Measurements from ENCODE around the gene LBP.
A peak's percentile ranks its signal among the peaks of the same experiment; 100 is the strongest.
"Not testable (repeated sequence)": the region's sequence is repeated elsewhere in the genome, so short reads cannot be mapped to it uniquely, and the experiment has no call there.

LBP gene

DNA sequence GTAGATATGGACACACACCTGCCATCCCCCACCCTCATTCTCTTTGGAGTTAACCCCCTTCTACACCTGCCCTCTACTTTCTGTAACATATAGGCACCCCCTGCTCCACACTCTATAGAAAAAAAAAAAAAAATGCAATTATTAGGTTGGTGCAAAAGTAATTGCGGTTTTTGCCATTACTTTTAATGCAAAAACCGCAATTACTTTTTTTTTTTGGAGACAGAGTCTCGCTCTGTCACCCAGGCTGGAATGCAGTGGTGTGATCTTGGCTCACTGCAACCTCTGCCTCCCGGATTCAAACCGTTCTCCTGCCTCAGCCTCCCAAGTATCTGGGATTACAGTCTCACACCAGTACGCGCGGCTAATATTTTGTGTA, 6.8 kb upstream of the LBP start:
- POLR2A ChIA-PET; DNase-seq (ENCODE audit: extremely low spot score): not testable (repeated sequence)
- TF ChIP-seq ELF4 (IDR thresholded peaks at IDR 0.05), result peak; percentile 48; the same call in 1 of the 2 replicates
- CTCF ChIA-PET, result interaction anchor here (0.7 kb wide), 1 partner anchor 54 kb away, joined by 3 read pairs; no protein-coding TSS in a partner anchor

DNA sequence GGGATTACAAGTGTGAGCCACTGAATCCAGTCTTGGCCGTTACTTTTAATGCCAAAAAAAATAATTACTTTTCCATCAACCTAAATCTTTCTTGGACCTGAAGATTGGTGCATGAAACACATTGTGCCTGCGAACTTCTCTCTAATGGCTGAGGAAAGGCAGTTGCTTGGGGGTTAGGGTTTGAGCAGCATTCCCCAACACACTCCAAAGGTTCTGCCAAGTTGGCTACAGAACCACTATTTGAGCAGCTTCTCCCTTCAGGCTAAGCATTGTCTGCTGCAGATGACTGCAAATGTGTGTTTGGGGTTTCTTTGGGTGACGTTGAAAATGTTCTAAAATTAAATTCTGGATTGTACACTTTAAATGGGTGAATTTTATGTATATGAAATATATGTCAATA, 6.3 kb upstream of the LBP start:
- ChIA-PET POLR2A (no interaction called here), CTCF (no interaction called here)
- DNase-seq (ENCODE audit: extremely low spot score), result no peak
- TF ChIP-seq SP1 (IDR thresholded peaks at IDR 0.05) (no peak), LEF1 (IDR thresholded peaks at IDR 0.05; ENCODE audit: borderline replicate concordance) (no peak), CTBP1 (IDR thresholded peaks at IDR 0.05; ENCODE audit: borderline replicate concordance) (no peak), L3MBTL2 (conservative IDR thresholded peaks at IDR 0.05) (no peak), FOXM1 (IDR thresholded peaks at IDR 0.05; ENCODE audit: borderline replicate concordance) (no peak), TARDBP (IDR thresholded peaks at IDR 0.05) (no peak), ZNF384 (IDR thresholded peaks at IDR 0.05) (no peak), ARNT (IDR thresholded peaks at IDR 0.05) (no peak), NFRKB (IDR thresholded peaks at IDR 0.05) (no peak), FOXA1 (IDR thresholded peaks at IDR 0.05) (no peak), FOXK2 (IDR thresholded peaks at IDR 0.05) (no peak)
- TF ChIP-seq, protein P1, sequence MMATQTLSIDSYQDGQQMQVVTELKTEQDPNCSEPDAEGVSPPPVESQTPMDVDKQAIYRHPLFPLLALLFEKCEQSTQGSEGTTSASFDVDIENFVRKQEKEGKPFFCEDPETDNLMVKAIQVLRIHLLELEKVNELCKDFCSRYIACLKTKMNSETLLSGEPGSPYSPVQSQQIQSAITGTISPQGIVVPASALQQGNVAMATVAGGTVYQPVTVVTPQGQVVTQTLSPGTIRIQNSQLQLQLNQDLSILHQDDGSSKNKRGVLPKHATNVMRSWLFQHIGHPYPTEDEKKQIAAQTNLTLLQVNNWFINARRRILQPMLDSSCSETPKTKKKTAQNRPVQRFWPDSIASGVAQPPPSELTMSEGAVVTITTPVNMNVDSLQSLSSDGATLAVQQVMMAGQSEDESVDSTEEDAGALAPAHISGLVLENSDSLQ (IDR thresholded peaks at IDR 0.05), result no peak

DNA sequence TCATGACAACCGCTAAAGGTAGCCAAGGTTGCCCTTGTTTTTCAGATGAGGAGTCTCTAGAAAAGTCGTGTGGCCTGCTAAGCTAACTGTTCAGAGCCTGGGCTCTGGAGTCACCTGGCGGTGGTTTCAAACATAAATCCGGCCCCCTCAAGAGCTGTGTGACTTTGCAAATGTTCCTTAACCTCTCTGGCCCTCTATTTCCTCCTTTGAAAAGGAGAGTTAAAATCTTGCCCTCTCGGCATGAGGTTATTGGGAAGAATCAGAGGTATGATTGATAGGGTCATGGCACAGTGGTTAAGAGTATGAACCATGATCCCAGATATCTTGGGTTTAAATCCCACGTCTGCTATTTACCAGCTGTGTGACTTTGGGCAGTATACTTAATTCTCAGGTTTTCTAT, 5.6 kb upstream of the LBP start:
- DNase-seq (ENCODE audit: extremely low spot score), result no peak
- ChIA-PET CTCF (interaction anchor here (0.6 kb wide), 1 partner anchor 296 kb away, joined by 5 read pairs; no protein-coding TSS in a partner anchor), POLR2A (no interaction called here)
- TF ChIP-seq LEF1 (IDR thresholded peaks at IDR 0.05; ENCODE audit: borderline replicate concordance) (no peak), HDGF (IDR thresholded peaks at IDR 0.05; ENCODE audit: borderline replicate concordance) (no peak), CTBP1 (IDR thresholded peaks at IDR 0.05; ENCODE audit: borderline replicate concordance) (no peak), ELF4 (IDR thresholded peaks at IDR 0.05) (no peak), ARNT (IDR thresholded peaks at IDR 0.05) (no peak), L3MBTL2 (conservative IDR thresholded peaks at IDR 0.05) (no peak), FOXK2 (IDR thresholded peaks at IDR 0.05) (no peak), SUZ12 (IDR thresholded peaks at IDR 0.05) (no peak)

DNA sequence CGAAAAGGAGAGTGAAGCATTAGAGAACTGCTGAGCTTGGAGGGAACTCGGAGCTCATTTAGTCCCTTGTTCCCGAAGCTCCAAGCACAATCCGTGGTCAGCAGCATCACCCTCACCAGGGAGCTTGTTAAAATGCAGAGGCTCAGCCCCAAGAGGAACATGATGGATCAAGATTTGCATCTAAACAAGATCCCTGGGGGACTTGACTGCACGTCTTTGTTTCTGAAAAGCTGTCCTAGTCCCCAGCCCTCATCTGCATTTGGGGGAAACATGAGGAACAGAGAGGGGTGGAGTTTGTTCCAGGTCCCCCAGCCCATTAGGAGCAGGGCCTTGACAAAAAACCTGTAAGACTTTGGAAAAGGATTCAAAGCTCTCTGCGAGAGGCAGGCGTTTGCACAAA, 4.1 kb upstream of the LBP start:
- DNase-seq (ENCODE audit: extremely low spot score), result no peak
- POLR2A ChIA-PET, result no interaction called here
- no peak for TF ChIP-seq FOXK2 (IDR thresholded peaks at IDR 0.05)
- CTCF ChIA-PET, result interaction anchor here (1.1 kb wide), 1 partner anchor 66 kb away, joined by 3 read pairs; no protein-coding TSS in a partner anchor

DNA sequence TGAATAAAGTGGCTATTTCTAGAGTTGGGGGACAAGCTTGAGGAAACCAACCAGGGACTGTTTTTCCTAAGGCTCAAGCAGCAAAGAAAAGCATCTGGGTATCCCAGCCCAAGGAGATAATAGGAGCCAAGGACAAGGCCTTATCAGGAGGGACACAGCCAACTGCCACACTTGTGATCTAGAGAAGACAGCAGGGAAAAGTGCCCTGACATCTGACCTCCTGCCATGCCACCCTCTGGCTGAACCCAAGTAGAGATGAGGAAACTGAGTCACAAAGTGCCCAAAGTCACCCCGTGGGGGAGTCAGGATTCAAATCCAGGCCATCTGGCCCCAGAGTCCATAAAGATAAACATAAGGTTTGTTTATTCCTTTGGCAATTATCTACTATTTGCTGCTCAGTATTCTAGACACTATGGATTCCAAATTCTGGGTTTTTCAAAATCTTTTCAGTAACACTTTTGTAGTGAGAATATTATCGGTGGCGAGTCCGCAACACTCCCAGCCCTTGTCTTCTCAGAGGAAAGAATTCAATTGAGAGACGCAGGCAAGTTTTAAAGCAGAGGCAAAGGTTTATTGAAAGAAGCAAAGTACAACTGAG, 3.5 kb upstream of the LBP start:
- no peak for TF ChIP-seq SP1 (IDR thresholded peaks at IDR 0.05)
- no peak for TF ChIP-seq FOXA1 (IDR thresholded peaks at IDR 0.05)
- TF ChIP-seq HDGF (IDR thresholded peaks at IDR 0.05; ENCODE audit: borderline replicate concordance), result no peak
- no peak for TF ChIP-seq L3MBTL2 (conservative IDR thresholded peaks at IDR 0.05)
- no peak for TF ChIP-seq FOXM1 (IDR thresholded peaks at IDR 0.05; ENCODE audit: borderline replicate concordance)
- no peak for TF ChIP-seq NFRKB (IDR thresholded peaks at IDR 0.05)
- TF ChIP-seq TARDBP (IDR thresholded peaks at IDR 0.05), result no peak
- no peak for TF ChIP-seq ELF4 (IDR thresholded peaks at IDR 0.05)
- CTCF ChIA-PET, result interaction anchor here (1.1 kb wide), 1 partner anchor 66 kb away, joined by 3 read pairs; no protein-coding TSS in a partner anchor
- POLR2A ChIA-PET, result no interaction called here
- DNase-seq (ENCODE audit: extremely low spot score), result no peak

DNA sequence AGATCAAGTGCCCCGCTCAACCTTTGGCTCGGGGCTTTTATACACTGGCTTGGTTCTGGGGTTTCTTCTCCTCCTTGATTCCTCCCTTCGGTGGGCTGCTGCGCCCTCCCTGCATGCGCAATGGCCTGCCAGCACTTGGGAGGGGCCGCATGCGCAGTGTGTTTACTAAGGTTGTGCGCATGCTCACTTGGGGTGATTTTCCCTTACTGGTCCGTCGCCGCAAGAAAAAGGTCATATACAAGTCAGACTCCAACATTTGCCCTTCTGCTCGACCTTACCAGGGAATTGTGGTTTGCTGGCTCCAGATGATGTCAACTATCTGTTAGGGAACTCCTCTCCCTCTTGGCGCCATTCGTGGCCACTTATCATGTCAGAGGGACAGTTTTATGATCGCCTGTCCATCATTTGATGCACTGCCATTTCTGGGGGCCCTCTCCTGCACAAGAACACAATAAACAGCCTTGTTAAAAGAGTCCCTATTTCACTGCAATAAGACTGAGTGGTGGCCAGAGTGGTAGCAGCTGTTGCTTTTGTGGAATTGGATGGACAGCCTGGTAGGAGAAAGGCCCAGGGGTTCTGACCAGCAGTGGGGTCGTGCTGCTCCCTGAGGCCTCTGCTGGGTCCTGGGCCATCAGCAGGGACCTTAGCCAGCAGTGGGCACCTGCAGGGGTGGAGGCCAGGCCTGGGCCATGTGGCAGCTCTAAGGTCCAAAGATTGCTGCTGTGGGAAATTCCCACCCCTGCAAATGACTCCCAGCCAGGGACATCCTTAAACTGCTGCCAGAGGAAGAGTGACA, 2.8 kb upstream of the LBP start:
- no peak for TF ChIP-seq SUZ12 (IDR thresholded peaks at IDR 0.05)
- TF ChIP-seq, protein P1 (IDR thresholded peaks at IDR 0.05), result peak; percentile 70
- no peak for DNase-seq (ENCODE audit: extremely low spot score)
- ChIA-PET POLR2A (no interaction called here), CTCF (no interaction called here)

DNA sequence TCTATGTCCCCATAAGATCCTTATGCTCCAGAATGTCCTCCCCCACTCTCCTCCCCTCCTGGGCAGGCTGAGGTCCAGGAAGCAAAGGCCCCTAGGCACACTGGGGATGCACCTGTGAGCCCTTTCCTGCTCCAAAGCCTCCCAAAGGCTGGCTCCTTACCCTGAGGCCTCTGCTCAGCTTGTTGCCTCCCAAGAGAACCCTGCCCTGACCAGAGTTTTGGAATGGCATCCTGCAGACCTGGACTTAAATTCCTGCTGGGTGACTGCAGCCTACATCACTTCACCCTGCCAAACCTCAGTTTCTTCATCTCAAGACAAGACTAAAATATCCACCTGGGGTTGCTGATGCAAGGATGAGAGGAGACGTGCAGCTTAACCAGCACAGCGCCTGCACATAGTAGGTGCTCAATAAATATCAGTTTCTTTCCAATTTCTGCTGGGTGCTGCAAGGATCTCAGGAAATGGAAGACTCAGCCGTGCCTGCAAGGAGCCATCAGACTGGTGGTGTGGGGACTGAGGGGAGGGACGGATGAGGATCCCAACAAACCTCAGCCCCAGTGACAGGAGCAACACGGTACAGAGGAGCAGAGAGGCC, 2.1 kb upstream of the LBP start:
- TF ChIP-seq ELF4 (IDR thresholded peaks at IDR 0.05) (no peak), FOXA1 (IDR thresholded peaks at IDR 0.05) (no peak), NFRKB (IDR thresholded peaks at IDR 0.05) (no peak), ARNT (IDR thresholded peaks at IDR 0.05) (no peak)
- CTCF ChIA-PET, result no interaction called here
- no peak for DNase-seq (ENCODE audit: extremely low spot score)

DNA sequence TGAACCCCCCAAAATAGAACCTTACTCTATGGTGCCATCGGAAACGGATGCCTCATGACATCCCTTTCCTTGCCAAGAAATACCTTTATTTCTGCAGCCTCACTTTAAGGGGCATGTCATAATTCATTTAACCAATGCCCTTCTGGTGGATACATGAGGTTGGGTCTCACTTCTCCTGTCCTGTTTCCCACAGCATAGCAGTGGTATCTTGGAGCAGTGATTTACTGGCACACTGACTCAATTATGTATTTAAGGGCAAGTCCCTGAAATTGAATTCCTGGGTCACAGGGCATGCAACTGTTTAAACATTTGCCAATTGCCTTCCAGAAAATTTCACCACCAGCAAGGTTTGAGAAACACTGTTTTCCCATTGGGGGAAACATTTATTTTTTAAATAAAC, 639 bp upstream of the LBP start:
- CTCF ChIA-PET, result no interaction called here
- POLR2A ChIA-PET, result no interaction called here
- TF ChIP-seq, protein P1 (IDR thresholded peaks at IDR 0.05), result no peak
- TF ChIP-seq HDGF (IDR thresholded peaks at IDR 0.05; ENCODE audit: borderline replicate concordance) (no peak), FOXA1 (IDR thresholded peaks at IDR 0.05) (no peak), SP1 (IDR thresholded peaks at IDR 0.05) (no peak), NFRKB (IDR thresholded peaks at IDR 0.05) (no peak), L3MBTL2 (conservative IDR thresholded peaks at IDR 0.05) (no peak), FOXM1 (IDR thresholded peaks at IDR 0.05; ENCODE audit: borderline replicate concordance) (no peak), LEF1 (IDR thresholded peaks at IDR 0.05; ENCODE audit: borderline replicate concordance) (no peak), TARDBP (IDR thresholded peaks at IDR 0.05) (no peak), ELF4 (IDR thresholded peaks at IDR 0.05) (no peak), CTBP1 (IDR thresholded peaks at IDR 0.05; ENCODE audit: borderline replicate concordance) (no peak), SUZ12 (IDR thresholded peaks at IDR 0.05) (no peak), FOXK2 (IDR thresholded peaks at IDR 0.05) (no peak), ARNT (IDR thresholded peaks at IDR 0.05) (no peak), BHLHE40 (IDR thresholded peaks at IDR 0.05; ENCODE audit: borderline replicate concordance) (no peak), ZNF384 (IDR thresholded peaks at IDR 0.05) (no peak)

More for the DNA sequence above, 2.1 kb upstream of the LBP start:
- POLR2A ChIA-PET, result no interaction called here

More for the DNA sequence above, 639 bp upstream of the LBP start:
- no peak for DNase-seq (ENCODE audit: extremely low spot score)
